ENCODE data around the gene CX3CL1. TPM values are rescaled to one million over a fixed set of nuclear protein-coding genes. Genes with fewer than 3 reads are reported as not detected.

Gene CX3CL1
- total RNA-seq, 1 experiment from 2014 or later = not detected

DNA sequence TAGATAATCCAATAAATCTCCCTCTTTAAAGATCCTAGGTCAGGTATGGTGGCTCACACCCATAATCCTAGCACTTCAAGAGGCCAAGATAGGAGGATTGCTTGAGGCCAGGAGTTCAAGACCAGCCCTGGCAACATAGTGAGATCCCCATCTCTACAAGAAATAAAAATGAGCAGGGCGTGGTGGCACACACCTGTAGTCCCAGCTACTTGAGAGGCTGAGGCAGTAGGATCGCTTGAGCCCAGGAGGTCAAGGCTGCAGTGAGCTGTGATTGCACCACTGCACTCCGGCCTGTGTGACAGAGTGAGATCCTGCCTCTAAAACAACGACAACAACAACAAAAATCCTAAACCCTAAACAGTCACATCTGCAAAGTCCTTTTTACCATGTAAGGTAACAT, 15.7 kb upstream of the CX3CL1 start:
- ChIA-PET POLR2A (ENCODE audit: unreplicated experiment) (no interaction called here), CTCF (no interaction called here)
- no peaks in the 10 kb centered on the region for H3K9me3 ChIP-seq (ENCODE audit: insufficient read depth, low read depth)
- H3K27ac ChIP-seq = no peak overlapping the region
- no peaks in the 10 kb centered on the region for H3K9me2 ChIP-seq (ENCODE audit: insufficient read depth)
- peaks cover 14% of the 10 kb centered on the region for H3K4me1 ChIP-seq (replicated peaks; ENCODE audit: insufficient read depth)
- no peak overlapping the region for H3K4me3 ChIP-seq
- H4K20me1 ChIP-seq (ENCODE audit: insufficient read depth) = no peaks in the 10 kb centered on the region
- H2AFZ ChIP-seq = no peak overlapping the region
- no TSS peak for BruUV-seq (replicated peaks)
- no peaks in the 10 kb centered on the region for H3K27me3 ChIP-seq (ENCODE audit: insufficient read depth, low read depth)
- DNase-seq = no peak
- no peak for TF ChIP-seq EZH2 (IDR thresholded peaks at IDR 0.05; ENCODE audit: low read depth)
- TF ChIP-seq, protein P1, sequence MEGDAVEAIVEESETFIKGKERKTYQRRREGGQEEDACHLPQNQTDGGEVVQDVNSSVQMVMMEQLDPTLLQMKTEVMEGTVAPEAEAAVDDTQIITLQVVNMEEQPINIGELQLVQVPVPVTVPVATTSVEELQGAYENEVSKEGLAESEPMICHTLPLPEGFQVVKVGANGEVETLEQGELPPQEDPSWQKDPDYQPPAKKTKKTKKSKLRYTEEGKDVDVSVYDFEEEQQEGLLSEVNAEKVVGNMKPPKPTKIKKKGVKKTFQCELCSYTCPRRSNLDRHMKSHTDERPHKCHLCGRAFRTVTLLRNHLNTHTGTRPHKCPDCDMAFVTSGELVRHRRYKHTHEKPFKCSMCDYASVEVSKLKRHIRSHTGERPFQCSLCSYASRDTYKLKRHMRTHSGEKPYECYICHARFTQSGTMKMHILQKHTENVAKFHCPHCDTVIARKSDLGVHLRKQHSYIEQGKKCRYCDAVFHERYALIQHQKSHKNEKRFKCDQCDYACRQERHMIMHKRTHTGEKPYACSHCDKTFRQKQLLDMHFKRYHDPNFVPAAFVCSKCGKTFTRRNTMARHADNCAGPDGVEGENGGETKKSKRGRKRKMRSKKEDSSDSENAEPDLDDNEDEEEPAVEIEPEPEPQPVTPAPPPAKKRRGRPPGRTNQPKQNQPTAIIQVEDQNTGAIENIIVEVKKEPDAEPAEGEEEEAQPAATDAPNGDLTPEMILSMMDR (conservative IDR thresholded peaks at IDR 0.05) = no peak
- intact Hi-C loops (cut with micrococcal nuclease; ENCODE audit: unreplicated experiment) = no loop called here
- no peak overlapping the region for H3K4me2 ChIP-seq
- H3K79me2 ChIP-seq (ENCODE audit: low read depth) = no peaks in the 10 kb centered on the region
- H3F3A ChIP-seq (ENCODE audit: insufficient read depth, low read depth) = peaks cover 5% of the 10 kb centered on the region; the same call in 1 of the 2 replicates
- no peaks in the 10 kb centered on the region for H3K36me3 ChIP-seq (ENCODE audit: low read depth)

GRCh38 chr16:57357330-57358085, 14.8 kb upstream of the CX3CL1 start:
- Histone ChIP-seq H3F3A (ENCODE audit: insufficient read depth, low read depth) (peaks cover 12% of the 10 kb centered on the region; the same call in 1 of the 2 replicates), H3K79me2 (ENCODE audit: low read depth) (no peaks in the 10 kb centered on the region), H3K27ac (no peak overlapping the region), H3K36me3 (ENCODE audit: low read depth) (no peaks in the 10 kb centered on the region), H3K4me3 (no peak overlapping the region), H3K9me2 (ENCODE audit: insufficient read depth) (no peaks in the 10 kb centered on the region), H4K20me1 (ENCODE audit: insufficient read depth) (no peaks in the 10 kb centered on the region), H2AFZ (no peak overlapping the region), H3K9me3 (ENCODE audit: insufficient read depth, low read depth) (no peaks in the 10 kb centered on the region), H3K4me1 (replicated peaks; ENCODE audit: insufficient read depth) (peaks cover 17% of the 10 kb centered on the region), H3K4me2 (no peak overlapping the region), H3K27me3 (ENCODE audit: insufficient read depth, low read depth) (no peaks in the 10 kb centered on the region)
- DNase-seq = no peak
- ChIA-PET CTCF (no interaction called here), POLR2A (ENCODE audit: unreplicated experiment) (no interaction called here)
- intact Hi-C loops (cut with micrococcal nuclease; ENCODE audit: unreplicated experiment) = no loop called here
- BruUV-seq (replicated peaks) = no TSS peak
- TF ChIP-seq, protein P1 (conservative IDR thresholded peaks at IDR 0.05) = no peak
- no peak for TF ChIP-seq EZH2 (IDR thresholded peaks at IDR 0.05; ENCODE audit: low read depth)

GRCh38 chr16:57358086-57358420, 14.2 kb upstream of the CX3CL1 start:
- H3K9me3 ChIP-seq (ENCODE audit: insufficient read depth, low read depth) = no peaks in the 10 kb centered on the region
- POLR2A ChIA-PET (ENCODE audit: unreplicated experiment) = no interaction called here
- H3F3A ChIP-seq (ENCODE audit: insufficient read depth, low read depth) = peaks cover 12% of the 10 kb centered on the region; the same call in 1 of the 2 replicates
- BruUV-seq (replicated peaks) = no TSS peak
- no peaks in the 10 kb centered on the region for H3K79me2 ChIP-seq (ENCODE audit: low read depth)
- no peaks in the 10 kb centered on the region for H3K36me3 ChIP-seq (ENCODE audit: low read depth)
- no peaks in the 10 kb centered on the region for H3K27me3 ChIP-seq (ENCODE audit: insufficient read depth, low read depth)
- no peaks in the 10 kb centered on the region for H4K20me1 ChIP-seq (ENCODE audit: insufficient read depth)
- no peak for TF ChIP-seq EZH2 (IDR thresholded peaks at IDR 0.05; ENCODE audit: low read depth)
- TF ChIP-seq, protein P1 (conservative IDR thresholded peaks at IDR 0.05) = no peak
- H2AFZ ChIP-seq = no peak overlapping the region
- CTCF ChIA-PET = no interaction called here
- peaks cover 17% of the 10 kb centered on the region for H3K4me1 ChIP-seq (replicated peaks; ENCODE audit: insufficient read depth)
- DNase-seq = no peak
- intact Hi-C loops (cut with micrococcal nuclease; ENCODE audit: unreplicated experiment) = no loop called here
- no peak overlapping the region for H3K27ac ChIP-seq
- H3K4me2 ChIP-seq = no peak overlapping the region
- H3K4me3 ChIP-seq = no peak overlapping the region
- H3K9me2 ChIP-seq (ENCODE audit: insufficient read depth) = no peaks in the 10 kb centered on the region

All from PC-9 (cell line).